Prostate gland (tissue), 2 donors: ENCODE results near the gene TXNRD3. TPM values are rescaled to one million over a fixed set of nuclear protein-coding genes. Genes with fewer than 3 reads are reported as not detected.

ENCODE experiments used
- DNase-seq: peaks from one replicate; pipeline ENCODE4 v3.0.0-alpha.2; 2019; ENCODE audit warnings: low spot score
- H3K27ac ChIP-seq, 2 donors: fragments of 200-600 bp; sonication (generic); 2 replicates each; pipeline ENCODE4 v1.5.1; 2017 to 2019
- H3K27me3 ChIP-seq: fragments of 200-600 bp; sonication (generic); replicated peaks from 2 replicates; pipeline ENCODE4 v1.5.1; 2019; ENCODE audit not compliant: insufficient read depth
- H3K36me3 ChIP-seq, 2 donors: fragments of 200-600 bp; sonication (generic); 1 replicate in 1 of 2; 2 replicates in 1 of 2; pipeline versions ENCODE4 v1.5.1 to v1.8.1; 2017 to 2019
- H3K4me1 ChIP-seq: fragments of 200-600 bp; sonication (generic); replicated peaks from 2 replicates; pipeline ENCODE4 v1.5.1; 2019
- H3K4me3 ChIP-seq, 2 donors: fragments of 200-600 bp; sonication (generic); 2 replicates each; pipeline ENCODE4 v1.5.1; 2017 to 2019
- H3K9me3 ChIP-seq: fragments of 200-600 bp; sonication (generic); 2 replicates; pipeline ENCODE4 v1.5.1; 2017
- POLR2A ChIP-seq: fragments of 450-650 bp; IDR thresholded peaks from one replicate; pipeline ENCODE4 v1.6.1; 2016; ENCODE audit warnings: antibody characterized with exemption, mild to moderate bottlenecking
- POLR2AphosphoS5 ChIP-seq: sonication (generic); formaldehyde crosslinking; IDR thresholded peaks from one replicate; pipeline ENCODE4 v1.6.1; 2017; ENCODE audit warnings: antibody characterized with exemption
- WGBS: methylation state at CpG from one replicate; pipeline ENCODE4 v1.1.5; 2018; 5-methylcytosine and 5-hydroxymethylcytosine counted together
- intact Hi-C: fragments of 100-400 bp; cut with DNase I; formaldehyde crosslinking; loops from one replicate; pipeline ENCODE4 v1.14.2; 2022
- total RNA-seq, 2 donors: library from RNA; depleted of rRNA; stranded (reverse); fragments of >200 nt; gene quantifications; one replicate each; pipeline ENCODE4 v1.1.0, GENCODE V29; 2016
- TF ChIP-seq, protein P1 (sequence below), 4 experiments: fragments of 200-600 bp in 2 of 4; fragments of 450-650 bp in 2 of 4; sonication (generic) in 2 of 4; IDR thresholded peaks; 1 replicate in 3 of 4; 2 replicates in 1 of 4; pipeline ENCODE4 v1.5.1; 2016 to 2019; ENCODE audit warnings: antibody characterized with exemption in 4 of 4, mild to moderate bottlenecking in 2 of 4, moderate library complexity in 2 of 4

Gene TXNRD3
- total RNA-seq, 2 donors from 2014 or later, result 14.4 to 20.7 TPM

DNA sequence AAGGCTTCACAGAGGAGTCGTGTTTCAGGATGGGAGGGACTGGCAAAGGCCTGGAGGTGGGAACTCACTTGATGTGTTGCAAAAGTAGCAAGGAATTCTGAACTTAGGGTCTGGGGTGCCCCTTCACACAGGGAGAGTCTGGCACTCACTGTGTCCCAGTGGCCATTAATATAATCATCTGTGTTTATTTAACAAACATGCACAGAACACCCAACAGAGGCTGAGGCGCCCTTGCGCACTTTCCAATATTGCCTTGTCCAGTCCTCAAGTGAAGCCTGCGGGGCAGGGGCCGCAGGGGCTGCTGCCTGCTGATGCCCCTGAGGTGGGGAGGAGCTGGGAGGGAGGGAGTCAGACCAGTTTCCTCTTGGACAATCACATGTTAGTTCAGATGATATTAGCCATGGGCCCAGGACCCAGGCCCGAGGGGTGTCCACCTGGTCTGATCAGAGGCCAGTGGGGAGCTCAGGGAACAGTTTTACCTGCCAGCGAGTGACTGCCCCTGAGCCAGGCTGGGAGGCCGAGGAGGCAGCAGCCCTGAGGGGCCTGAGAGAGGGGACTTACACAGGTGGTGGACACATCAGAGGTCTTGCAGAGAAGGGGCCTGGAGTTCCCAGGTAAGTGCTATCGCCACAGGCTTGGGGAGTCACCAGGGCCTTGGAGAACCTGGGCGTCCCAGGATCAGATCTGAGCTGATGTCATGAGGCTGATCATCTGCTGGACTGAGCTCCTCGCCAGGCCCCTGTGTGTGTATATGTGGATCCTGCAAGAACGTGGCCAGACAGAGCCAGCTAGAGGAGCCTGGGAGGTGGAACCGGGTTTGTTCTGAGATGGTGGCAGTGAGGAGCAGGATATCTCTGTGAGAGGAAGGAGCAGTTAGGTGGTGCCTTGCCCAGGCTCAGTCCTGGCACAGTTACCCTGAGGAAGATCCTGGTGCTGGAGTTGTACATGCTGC is 13.8 kb upstream of the TXNRD3 start:
- Histone ChIP-seq H3K27me3 (no peaks in the 10 kb centered on the region), H3K4me3 (no peak overlapping the region), H3K4me1 (no peaks in the 10 kb centered on the region), H3K9me3 (no peaks in the 10 kb centered on the region), H3K27ac (no peak overlapping the region), H3K36me3 (no peaks in the 10 kb centered on the region)
- no peak for DNase-seq
- intact Hi-C loops, result no loop called here
- WGBS, result 90% methylated on average over 13 of the region's 13 CpGs
- TF ChIP-seq POLR2A, result no peak
- TF ChIP-seq, protein P1, sequence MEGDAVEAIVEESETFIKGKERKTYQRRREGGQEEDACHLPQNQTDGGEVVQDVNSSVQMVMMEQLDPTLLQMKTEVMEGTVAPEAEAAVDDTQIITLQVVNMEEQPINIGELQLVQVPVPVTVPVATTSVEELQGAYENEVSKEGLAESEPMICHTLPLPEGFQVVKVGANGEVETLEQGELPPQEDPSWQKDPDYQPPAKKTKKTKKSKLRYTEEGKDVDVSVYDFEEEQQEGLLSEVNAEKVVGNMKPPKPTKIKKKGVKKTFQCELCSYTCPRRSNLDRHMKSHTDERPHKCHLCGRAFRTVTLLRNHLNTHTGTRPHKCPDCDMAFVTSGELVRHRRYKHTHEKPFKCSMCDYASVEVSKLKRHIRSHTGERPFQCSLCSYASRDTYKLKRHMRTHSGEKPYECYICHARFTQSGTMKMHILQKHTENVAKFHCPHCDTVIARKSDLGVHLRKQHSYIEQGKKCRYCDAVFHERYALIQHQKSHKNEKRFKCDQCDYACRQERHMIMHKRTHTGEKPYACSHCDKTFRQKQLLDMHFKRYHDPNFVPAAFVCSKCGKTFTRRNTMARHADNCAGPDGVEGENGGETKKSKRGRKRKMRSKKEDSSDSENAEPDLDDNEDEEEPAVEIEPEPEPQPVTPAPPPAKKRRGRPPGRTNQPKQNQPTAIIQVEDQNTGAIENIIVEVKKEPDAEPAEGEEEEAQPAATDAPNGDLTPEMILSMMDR (IDR thresholded peaks at IDR 0.05), result no peak
- TF ChIP-seq POLR2AphosphoS5, result no peak

DNA sequence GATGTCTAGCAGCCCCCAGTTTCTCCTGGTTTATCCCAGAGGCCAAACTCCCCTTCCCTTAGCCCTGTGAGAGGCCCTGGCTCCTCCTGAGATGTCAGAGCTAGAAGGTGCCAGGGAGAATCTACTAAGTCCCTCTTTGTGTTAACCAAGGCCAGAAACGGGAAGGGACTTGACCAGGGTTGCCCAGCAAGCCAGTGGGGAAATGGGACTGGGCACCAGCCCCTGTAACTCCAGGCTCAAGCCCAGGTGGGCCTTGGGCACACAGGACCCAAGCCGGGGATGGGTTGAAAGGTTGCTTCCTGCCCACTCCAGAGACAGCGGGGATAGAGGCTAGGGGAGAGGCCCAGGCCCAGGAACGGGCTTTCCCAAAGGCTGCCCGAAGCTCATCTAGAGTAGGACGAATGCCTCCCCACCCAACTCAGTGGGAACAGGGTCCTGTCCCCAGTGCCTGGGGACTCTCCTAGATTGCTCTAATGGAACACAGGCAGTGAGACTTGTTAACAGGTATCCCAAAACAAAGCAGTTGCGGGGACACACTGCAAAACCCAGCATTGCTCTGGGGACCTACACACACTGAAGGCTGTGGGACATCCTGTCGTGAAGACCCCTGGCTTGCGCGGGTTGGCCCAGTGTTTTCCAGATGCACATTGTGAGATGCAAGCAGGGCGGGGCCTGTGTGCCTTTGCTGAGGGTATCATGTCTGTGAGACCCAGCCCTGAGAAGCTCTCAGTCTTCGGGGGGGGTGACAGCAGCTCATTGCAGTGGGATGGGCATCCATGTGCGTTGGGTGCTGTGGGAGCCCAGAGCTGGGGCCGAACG is 12.9 kb upstream of the TXNRD3 start:
- H3K4me1 ChIP-seq, result no peaks in the 10 kb centered on the region
- H3K27ac ChIP-seq, result no peak overlapping the region
- no peaks in the 10 kb centered on the region for H3K27me3 ChIP-seq
- intact Hi-C loops, result no loop called here
- H3K9me3 ChIP-seq, result no peaks in the 10 kb centered on the region
- H3K4me3 ChIP-seq, result no peak overlapping the region
- TF ChIP-seq POLR2A, result no peak
- TF ChIP-seq, protein P1 (IDR thresholded peaks at IDR 0.05), result no peak
- TF ChIP-seq POLR2AphosphoS5, result no peak
- H3K36me3 ChIP-seq, result no peaks in the 10 kb centered on the region
- DNase-seq, result no peak
- WGBS, result 91% methylated on average over 15 of the region's 15 CpGs

DNA sequence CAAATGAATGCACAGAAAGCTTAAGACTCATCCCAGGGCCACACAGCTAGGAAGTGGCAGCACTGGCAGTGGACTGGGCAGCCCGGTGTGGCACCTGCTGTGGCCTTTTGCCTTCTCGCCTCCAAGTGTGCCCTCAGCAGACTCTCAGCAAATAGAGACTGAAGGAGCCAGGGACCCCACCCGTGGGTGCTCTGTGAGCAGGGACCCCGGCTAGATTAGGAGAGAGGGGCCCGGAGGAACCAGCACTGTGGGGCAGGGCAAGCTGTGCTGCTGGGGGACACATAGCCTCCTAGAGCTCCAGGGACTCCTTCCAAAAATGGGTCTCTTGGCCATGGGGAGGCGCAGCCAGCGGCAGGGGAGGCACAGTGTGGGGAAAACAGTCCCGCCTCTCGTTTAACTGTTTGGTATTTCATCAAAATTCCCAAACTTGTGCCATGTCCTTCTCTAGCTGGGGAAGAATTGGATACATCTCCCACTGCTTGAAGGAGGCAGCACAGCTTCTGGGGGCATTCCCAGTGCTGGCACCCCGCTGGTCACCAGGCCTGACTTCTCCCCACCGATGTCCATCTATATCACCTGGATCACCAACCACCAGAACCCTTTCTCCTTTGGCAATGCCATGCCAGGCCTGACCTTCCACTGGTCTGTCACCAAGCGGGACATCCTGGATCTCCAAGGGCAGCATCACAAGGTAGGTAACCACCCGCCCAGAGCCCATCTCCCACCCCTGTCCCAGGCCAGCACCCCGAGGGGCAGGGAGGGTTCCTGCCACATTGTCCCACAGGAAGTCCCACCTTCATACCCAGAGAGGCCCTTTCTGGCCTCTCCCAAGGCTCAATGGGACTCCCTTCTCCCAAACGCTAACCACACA is 12.0 kb upstream of the TXNRD3 start:
- Histone ChIP-seq H3K4me3 (no peak overlapping the region), H3K36me3 (no peaks in the 10 kb centered on the region), H3K27me3 (no peaks in the 10 kb centered on the region), H3K9me3 (no peaks in the 10 kb centered on the region), H3K4me1 (no peaks in the 10 kb centered on the region), H3K27ac (no peak overlapping the region)
- intact Hi-C loops, result no loop called here
- TF ChIP-seq POLR2A, result no peak
- TF ChIP-seq, protein P1 (IDR thresholded peaks at IDR 0.05), result no peak
- TF ChIP-seq POLR2AphosphoS5, result no peak
- DNase-seq, result no peak
- 91% methylated on average over 15 of the region's 15 CpGs for WGBS

DNA sequence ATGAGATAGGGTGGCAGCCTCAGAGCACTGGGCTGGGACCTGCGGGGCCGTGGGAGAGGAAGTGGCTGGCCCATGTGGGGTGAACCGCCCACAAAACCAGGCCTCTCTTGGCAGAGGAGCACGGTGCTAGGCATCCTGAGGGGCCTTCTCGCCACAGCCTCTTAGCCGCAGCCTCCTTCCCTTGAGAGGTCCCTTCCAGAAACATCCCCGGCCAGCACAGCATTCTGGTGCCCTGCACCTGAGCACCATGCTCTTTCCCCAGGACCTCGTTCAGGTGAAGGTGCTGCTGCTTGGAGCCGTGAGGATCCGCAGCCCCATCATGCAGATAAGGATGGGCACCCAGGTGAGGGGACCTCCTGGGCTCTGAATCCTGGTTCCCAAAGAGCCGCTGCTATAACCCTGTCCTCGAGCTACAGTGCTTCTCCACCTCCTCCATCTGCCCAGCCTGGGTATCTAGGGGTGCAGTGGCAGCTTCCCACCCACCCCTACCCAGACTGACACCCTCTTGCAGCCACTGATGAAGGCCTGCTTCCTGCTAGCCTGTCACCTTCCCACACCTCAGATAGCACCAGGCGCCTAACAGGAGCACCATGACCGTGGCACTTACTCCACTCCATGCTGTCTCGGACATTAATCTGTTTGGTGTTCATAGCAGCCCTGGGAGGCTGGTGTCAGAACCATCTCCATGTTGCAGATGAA is 11.2 kb upstream of the TXNRD3 start:
- no peak for DNase-seq

More for the DNA sequence above, 11.2 kb upstream of the TXNRD3 start:
- no peaks in the 10 kb centered on the region for H3K9me3 ChIP-seq
- no peak overlapping the region for H3K4me3 ChIP-seq
- no peak overlapping the region for H3K27ac ChIP-seq
- intact Hi-C loops, result no loop called here
- no peaks in the 10 kb centered on the region for H3K36me3 ChIP-seq
- H3K27me3 ChIP-seq, result no peaks in the 10 kb centered on the region
- TF ChIP-seq, protein P1 (IDR thresholded peaks at IDR 0.05), result no peak
- TF ChIP-seq POLR2A, result no peak
- TF ChIP-seq POLR2AphosphoS5, result no peak
- no peaks in the 10 kb centered on the region for H3K4me1 ChIP-seq
- WGBS, result 86% methylated on average over 15 of the region's 15 CpGs
